ENCODE measurements around the gene C19orf85. TPM values are rescaled to one million over a fixed set of nuclear protein-coding genes. Genes with fewer than 3 reads are reported as not detected.
"Not testable (repeated sequence)": the region's sequence is repeated elsewhere in the genome, so short reads cannot be mapped to it uniquely, and the experiment has no call there.

Gene C19orf85
- polyA plus RNA-seq, 1 donor, result not detected

DNA sequence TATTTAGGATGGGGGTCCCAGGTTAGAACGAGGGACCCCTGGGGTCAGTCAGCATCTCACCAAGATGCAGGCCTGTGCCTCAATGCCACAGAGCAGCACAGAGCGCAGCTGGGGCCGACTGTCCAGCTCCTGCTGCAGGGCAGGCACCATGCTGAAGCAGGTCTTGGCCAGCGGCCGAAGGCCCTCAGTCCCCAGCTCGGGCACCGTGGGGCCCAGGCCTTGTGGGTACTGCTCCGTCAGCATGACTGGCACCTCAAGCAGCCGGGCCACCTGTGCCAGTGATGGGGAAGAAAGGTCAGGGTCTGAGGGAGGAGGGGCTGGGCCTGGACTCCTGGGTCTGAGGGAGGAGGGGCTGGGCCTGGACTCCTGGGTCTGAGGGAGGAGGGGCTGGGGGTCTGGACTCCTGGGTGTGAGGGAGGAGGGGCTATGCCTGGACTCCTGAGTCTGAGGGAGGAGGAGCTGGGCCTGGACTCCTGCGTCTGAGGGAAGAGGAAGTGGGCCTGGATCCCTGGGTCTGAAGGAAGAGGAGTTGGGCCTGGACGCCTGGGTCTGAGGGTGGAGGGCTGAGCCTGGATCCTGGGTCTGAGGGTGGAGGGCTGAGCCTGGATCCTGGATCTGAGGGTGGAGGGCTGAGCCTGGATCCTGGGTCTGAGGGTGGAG lies 8.8 kb downstream of the C19orf85 start:
- WGBS (ENCODE audit: insufficient coverage, low lambda C conversion rate), result no CpG with 5 or more reads among the region's 11 CpGs
- no peak for DNase-seq

DNA sequence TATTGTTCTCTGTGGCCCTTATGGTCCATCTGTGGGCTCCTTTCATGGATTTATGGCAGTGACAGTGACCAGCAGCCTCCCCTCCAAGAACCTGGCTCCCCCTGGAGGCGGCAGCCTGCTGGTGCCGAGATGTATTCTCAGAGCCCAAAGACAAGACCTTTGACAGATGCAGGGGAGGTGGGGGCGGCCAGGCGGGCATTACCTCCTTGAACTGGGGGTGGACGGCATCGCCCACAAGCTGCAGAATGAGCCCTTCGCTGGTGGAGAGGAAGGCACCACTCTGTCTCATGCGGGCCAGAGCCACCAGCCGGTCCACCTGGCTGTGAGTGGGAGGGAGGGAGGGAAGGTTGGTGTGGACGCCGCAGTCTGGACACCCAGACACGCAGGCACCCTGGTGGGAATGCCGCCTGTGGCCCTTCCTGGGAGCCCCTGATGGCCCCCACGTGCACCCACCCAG lies 9.7 kb downstream of the C19orf85 start:
- Histone ChIP-seq H3K4me3 (ENCODE audit: low read length) (no peak overlapping the region), H3K27ac (ENCODE audit: low read length) (no peak overlapping the region), H3K27me3 (ENCODE audit: control insufficient read depth, insufficient read depth, low read length) (peaks cover 27% of the 10 kb centered on the region), H3K36me3 (ENCODE audit: control insufficient read depth, insufficient read depth, low read length) (peaks cover 11% of the 10 kb centered on the region), H3K4me1 (ENCODE audit: control insufficient read depth, insufficient read depth, low read length) (peaks cover 12% of the 10 kb centered on the region), H3K9me3 (ENCODE audit: control insufficient read depth, low read depth, low read length) (peaks cover 3% of the 10 kb centered on the region)
- no peak for DNase-seq
- no CpG with 5 or more reads among the region's 14 CpGs for whole genome bisulfite sequencing (ENCODE audit: insufficient coverage, low lambda C conversion rate)

More for the DNA sequence above, 8.8 kb downstream of the C19orf85 start:
- H3K36me3 ChIP-seq (ENCODE audit: control insufficient read depth, insufficient read depth, low read length), result peaks cover 11% of the 10 kb centered on the region
- H3K27ac ChIP-seq (ENCODE audit: low read length), result no peak overlapping the region
- peaks cover 21% of the 10 kb centered on the region for H3K4me1 ChIP-seq (ENCODE audit: control insufficient read depth, insufficient read depth, low read length)
- no peak overlapping the region for H3K4me3 ChIP-seq (ENCODE audit: low read length)
- H3K27me3 ChIP-seq (ENCODE audit: control insufficient read depth, insufficient read depth, low read length), result peaks cover 21% of the 10 kb centered on the region
- H3K9me3 ChIP-seq (ENCODE audit: control insufficient read depth, low read depth, low read length), result peaks cover 3% of the 10 kb centered on the region

DNA sequence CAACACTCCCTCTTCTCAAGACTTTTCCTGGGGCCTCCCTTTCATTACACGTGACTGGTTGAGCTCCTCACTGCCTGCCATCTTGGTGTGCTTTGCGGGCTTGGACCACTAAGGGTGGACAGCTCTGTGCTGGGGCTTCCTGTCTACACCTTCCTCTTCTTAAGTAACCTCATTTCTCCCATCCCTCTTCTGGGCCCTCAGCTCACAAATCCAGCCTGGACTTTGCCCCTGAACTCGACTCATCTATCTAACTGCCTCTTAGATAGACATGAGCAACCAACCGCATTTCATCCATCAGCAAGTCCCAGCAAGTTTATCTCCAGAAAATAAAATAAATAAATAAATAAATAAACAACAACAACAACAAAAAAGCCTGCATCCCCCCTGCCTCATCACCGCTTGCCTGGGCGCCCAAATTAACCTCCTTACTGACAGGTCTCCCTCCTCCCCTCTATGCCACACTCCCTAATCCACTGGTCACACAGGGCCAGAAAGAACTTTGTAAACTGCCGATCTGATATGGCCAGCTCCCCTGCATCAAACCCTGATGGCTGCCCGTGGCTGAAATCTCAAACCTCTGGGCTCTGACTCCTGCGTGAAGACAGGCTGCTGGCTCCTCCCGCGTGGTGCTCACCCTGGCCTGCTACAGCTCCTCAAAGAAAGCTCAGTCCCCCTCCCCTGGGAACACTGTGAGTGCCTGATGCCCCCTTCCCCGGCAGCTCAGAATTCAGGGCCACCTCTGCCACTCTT lies 10.9 kb downstream of the C19orf85 start:
- H3K36me3 ChIP-seq (ENCODE audit: control insufficient read depth, insufficient read depth, low read length), result peaks cover 11% of the 10 kb centered on the region
- H3K27me3 ChIP-seq (ENCODE audit: control insufficient read depth, insufficient read depth, low read length), result peaks cover 36% of the 10 kb centered on the region
- peaks cover 8% of the 10 kb centered on the region for H3K4me1 ChIP-seq (ENCODE audit: control insufficient read depth, insufficient read depth, low read length)
- H3K9me3 ChIP-seq (ENCODE audit: control insufficient read depth, low read depth, low read length), result peaks cover 9% of the 10 kb centered on the region
- H3K4me3 ChIP-seq (ENCODE audit: low read length), result no peak overlapping the region
- no peak overlapping the region for H3K27ac ChIP-seq (ENCODE audit: low read length)
- WGBS (ENCODE audit: insufficient coverage, low lambda C conversion rate), result 88% methylated on average over 2 of the region's 12 CpGs
- peak in 1 of 2 donors; percentile 59 for DNase-seq

DNA sequence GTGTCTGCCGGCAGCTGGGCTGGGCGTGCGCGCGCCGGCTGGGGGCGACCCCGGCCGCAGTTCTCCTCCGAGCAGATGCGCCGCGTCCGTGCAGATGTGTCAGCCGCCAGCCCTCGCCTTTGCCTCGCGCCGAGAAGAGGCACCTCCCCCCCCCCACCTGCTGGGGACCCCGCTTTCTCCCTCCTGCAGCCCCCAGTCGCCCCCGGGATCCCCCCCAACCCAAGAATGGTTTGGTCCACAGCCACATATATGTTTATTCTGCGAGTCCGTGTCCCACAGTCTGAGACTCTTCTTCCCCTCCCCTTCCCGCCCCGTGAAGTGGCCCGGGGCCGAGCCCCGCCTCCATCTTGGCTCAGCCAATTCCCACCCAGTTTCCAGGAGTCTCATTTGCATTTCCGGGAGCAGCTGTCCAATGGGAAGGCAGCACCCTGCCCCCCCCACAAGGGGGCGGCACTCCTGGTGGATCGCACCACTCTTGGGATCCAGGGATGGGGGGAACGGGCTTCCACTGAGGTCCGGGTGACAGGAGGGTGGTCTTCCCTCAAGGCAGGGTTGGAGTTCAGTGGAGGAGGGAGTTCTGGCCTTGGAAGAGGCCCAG lies 11.7 kb downstream of the C19orf85 start:
- Histone ChIP-seq H3K27me3 (ENCODE audit: control insufficient read depth, insufficient read depth, low read length) (peaks cover 36% of the 10 kb centered on the region), H3K4me3 (ENCODE audit: low read length) (no peak overlapping the region), H3K4me1 (ENCODE audit: control insufficient read depth, insufficient read depth, low read length) (peaks cover 8% of the 10 kb centered on the region), H3K27ac (ENCODE audit: low read length) (no peak overlapping the region), H3K36me3 (ENCODE audit: control insufficient read depth, insufficient read depth, low read length) (peaks cover 11% of the 10 kb centered on the region), H3K9me3 (ENCODE audit: control insufficient read depth, low read depth, low read length) (peaks cover 9% of the 10 kb centered on the region)
- peak; percentile 79 to 82 for DNase-seq
- no CpG with 5 or more reads among the region's 34 CpGs for WGBS (ENCODE audit: insufficient coverage, low lambda C conversion rate)

DNA sequence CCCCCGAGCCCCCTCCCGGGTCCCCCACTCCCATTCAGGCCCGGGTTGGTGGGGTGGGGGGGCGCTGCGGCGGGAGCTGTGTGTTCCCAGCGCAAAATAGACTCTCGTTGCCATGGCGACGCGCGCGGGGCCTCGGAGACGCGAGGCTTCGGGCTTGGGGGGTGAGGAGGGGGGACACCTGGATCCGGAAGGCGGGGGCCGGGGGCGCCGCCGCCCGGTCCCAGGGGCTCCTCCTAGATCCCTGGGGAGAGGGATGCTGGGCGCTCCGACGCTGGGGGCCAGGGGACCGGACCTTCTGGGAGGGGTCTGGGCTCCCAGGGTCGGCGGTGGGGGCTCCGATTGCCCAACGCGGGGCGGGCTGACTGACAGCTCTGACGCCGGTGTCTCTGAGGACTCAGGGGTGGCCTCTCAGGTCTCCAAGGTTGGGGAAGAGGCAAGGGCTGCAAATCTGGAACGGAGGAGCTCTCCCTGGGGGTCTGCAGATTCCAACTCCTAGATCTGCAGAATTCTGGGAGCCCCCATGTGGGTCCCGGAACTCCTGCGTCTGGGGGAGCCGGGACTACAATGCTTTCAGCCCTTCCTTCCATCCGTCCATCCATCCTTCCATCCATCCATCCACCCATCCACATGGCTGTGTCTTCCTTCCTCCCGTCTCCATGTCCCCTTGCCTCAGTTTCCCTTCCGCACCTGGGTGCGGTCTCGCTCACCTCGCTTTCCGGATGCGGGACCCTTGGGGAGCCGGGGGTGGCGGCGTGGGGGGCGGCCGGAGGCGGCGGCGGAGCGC lies 12.4 kb downstream of the C19orf85 start:
- Histone ChIP-seq H3K9me3 (ENCODE audit: control insufficient read depth, low read depth, low read length) (peaks cover 9% of the 10 kb centered on the region), H3K27ac (ENCODE audit: low read length) (no peak overlapping the region), H3K27me3 (ENCODE audit: control insufficient read depth, insufficient read depth, low read length) (peaks cover 43% of the 10 kb centered on the region), H3K4me1 (ENCODE audit: control insufficient read depth, insufficient read depth, low read length) (peaks cover 8% of the 10 kb centered on the region), H3K4me3 (ENCODE audit: low read length) (peak overlapping the region; percentile 7), H3K36me3 (ENCODE audit: control insufficient read depth, insufficient read depth, low read length) (peaks cover 11% of the 10 kb centered on the region)
- WGBS (ENCODE audit: insufficient coverage, low lambda C conversion rate), result no CpG with 5 or more reads among the region's 57 CpGs
- no peak for DNase-seq

DNA sequence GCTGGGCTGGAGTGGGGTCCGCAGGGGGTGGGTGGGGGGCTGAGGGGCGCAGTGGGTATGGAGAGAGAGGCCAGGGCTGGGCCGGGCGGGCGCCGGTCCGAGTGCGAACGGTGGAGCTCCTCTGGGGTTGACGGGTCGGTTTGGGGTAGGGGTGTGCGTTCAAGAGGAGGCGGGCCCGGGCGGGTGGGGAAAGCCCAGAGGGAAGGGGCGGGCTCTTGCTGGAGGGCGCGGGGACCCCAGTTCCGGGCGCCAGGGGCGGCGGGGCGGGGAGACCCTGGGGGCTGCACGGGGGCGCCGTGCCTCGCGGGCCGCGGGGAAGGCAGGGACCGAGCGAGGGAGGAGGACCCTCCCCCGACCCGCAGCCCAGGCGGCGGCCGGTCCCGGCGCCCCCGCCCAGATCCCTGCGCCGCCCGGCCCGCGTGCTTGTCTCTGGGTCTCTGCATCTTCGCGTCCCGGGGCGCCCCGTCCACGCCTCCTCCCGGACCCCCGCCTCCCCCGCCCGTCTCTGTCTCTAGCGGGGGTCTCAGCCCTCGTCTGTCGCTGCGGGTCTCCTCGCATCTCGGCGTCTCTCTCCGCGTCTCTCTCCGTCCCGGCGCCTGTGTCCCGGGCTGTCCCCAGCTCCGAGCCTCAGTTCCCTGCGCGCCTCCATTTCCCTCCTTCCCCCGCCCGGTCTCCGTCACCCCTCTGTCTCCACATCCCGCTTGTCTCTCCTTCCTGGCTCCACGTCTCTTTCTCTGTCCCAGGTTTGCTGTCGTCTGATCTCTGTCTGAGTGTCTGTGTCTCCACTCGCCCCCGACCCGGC lies 13.2 kb downstream of the C19orf85 start:
- H3K4me3 ChIP-seq (ENCODE audit: low read length), result no peak overlapping the region
- peaks cover 8% of the 10 kb centered on the region for H3K4me1 ChIP-seq (ENCODE audit: control insufficient read depth, insufficient read depth, low read length)
- H3K36me3 ChIP-seq (ENCODE audit: control insufficient read depth, insufficient read depth, low read length), result peaks cover 9% of the 10 kb centered on the region
- H3K27ac ChIP-seq (ENCODE audit: low read length), result no peak overlapping the region
- H3K27me3 ChIP-seq (ENCODE audit: control insufficient read depth, insufficient read depth, low read length), result peaks cover 49% of the 10 kb centered on the region
- 0% methylated on average over 4 of the region's 80 CpGs for WGBS (ENCODE audit: insufficient coverage, low lambda C conversion rate)
- DNase-seq, result no peak
- H3K9me3 ChIP-seq (ENCODE audit: control insufficient read depth, low read depth, low read length), result peaks cover 9% of the 10 kb centered on the region

DNA sequence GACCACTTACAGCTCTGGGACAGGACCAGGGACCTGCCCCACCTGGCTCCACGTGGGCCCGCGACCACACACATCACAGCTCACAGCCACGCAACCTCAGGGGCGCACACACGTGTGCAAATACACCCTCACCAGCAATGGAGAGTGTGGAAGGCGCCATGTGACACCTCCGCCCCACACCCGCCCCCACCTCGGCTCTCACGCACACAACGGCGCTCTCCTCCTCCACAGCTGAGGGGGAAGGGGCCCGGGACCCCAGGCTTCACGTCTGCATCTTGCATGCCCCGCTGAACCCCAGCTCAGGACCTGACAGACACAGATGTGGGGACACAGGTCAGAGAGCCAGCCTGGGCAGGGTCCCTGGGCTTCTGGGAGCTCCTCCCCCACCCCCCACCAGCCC lies 15.1 kb downstream of the C19orf85 start:
- Histone ChIP-seq H3K4me1 (ENCODE audit: control insufficient read depth, insufficient read depth, low read length) (peaks cover 8% of the 10 kb centered on the region), H3K27ac (ENCODE audit: low read length) (no peak overlapping the region), H3K36me3 (ENCODE audit: control insufficient read depth, insufficient read depth, low read length) (peaks cover 4% of the 10 kb centered on the region), H3K9me3 (ENCODE audit: control insufficient read depth, low read depth, low read length) (peaks cover 9% of the 10 kb centered on the region), H3K27me3 (ENCODE audit: control insufficient read depth, insufficient read depth, low read length) (peaks cover 65% of the 10 kb centered on the region), H3K4me3 (ENCODE audit: low read length) (no peak overlapping the region)
- no CpG with 5 or more reads among the region's 16 CpGs for WGBS (ENCODE audit: insufficient coverage, low lambda C conversion rate)
- DNase-seq, result no peak

DNA sequence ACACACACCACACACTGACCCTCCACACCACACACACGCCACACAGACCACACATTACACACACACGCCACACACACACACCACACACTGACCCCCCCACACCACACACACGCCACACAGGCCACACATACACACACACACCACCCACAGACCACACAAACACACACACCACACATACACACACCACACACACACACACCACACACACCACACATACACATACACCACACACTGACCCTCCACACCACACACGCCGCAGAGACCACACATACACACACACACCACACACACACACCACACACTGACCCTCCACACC lies 16.4 kb downstream of the C19orf85 start:
- not testable (repeated sequence) for H3K36me3 ChIP-seq (ENCODE audit: control insufficient read depth, insufficient read depth, low read length); H3K9me3 ChIP-seq (ENCODE audit: control insufficient read depth, low read depth, low read length); H3K4me3 ChIP-seq (ENCODE audit: low read length); H3K4me1 ChIP-seq (ENCODE audit: control insufficient read depth, insufficient read depth, low read length); H3K27ac ChIP-seq (ENCODE audit: low read length); DNase-seq
- WGBS (ENCODE audit: insufficient coverage, low lambda C conversion rate), result no CpG with 5 or more reads among the region's 5 CpGs
- peaks cover 76% of the 10 kb centered on the region for H3K27me3 ChIP-seq (ENCODE audit: control insufficient read depth, insufficient read depth, low read length)

DNA sequence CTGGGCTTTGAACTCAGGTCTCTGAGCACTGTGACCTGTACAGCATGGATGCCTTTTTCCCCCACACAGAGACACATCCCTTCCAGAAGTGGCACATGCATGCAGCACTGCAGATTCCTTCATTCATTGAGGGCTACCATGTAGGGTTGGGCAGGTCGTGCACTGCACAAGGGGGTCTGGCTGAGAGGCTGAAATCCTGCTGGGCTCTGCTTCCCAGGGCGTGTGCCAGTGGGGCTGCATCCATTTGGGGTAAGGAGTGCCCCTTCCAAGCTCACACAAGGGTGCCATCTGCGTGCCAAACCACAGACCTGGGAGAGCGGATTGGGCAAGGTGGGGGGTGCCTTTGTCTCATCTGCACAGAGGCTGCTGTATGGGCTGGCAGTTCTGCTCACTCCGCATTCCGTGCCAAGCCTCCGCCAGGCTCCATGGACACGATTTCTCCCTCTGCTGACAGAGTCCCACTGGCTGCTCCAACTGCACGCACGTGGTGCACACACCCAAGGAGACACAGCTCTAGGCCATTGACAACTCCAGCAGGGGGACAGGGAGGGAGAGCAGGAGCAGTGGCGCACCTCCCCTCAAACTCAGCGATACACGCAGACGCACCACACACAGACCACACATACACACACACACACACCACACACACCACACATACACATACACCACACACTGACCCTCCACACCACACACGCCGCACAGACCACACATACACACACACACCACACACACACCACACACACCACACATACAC lies 17.0 kb downstream of the C19orf85 start:
- Histone ChIP-seq H3K4me3 (ENCODE audit: low read length) (no peak overlapping the region), H3K27ac (ENCODE audit: low read length) (no peak overlapping the region), H3K36me3 (ENCODE audit: control insufficient read depth, insufficient read depth, low read length) (no peaks in the 10 kb centered on the region), H3K27me3 (ENCODE audit: control insufficient read depth, insufficient read depth, low read length) (peaks cover 79% of the 10 kb centered on the region), H3K9me3 (ENCODE audit: control insufficient read depth, low read depth, low read length) (peaks cover 9% of the 10 kb centered on the region), H3K4me1 (ENCODE audit: control insufficient read depth, insufficient read depth, low read length) (no peaks in the 10 kb centered on the region)
- WGBS (ENCODE audit: insufficient coverage, low lambda C conversion rate), result no CpG with 5 or more reads among the region's 16 CpGs
- no peak for DNase-seq

All from large intestine (tissue), 3 donors.